GM19328 (cell line): ENCODE measurements around the gene TSHZ2.

Experiments used
- ATAC-seq: cut with Tn5 transposase; IDR thresholded peaks from one replicate; pipeline ENCODE4 v1.9.1; 2021; ENCODE audit warnings: mild to moderate bottlenecking, moderate library complexity; ENCODE audit not compliant: unreplicated experiment

TSHZ2 gene

GRCh38 chr20:53227523-53227922, 255.4 kb downstream of the TSHZ2 start:
- ATAC-seq, result no peak

- ATAC-seq, result no peak
Observed at GRCh38 chr20:53231061-53231460, 258.9 kb downstream of the TSHZ2 start.

GRCh38 chr20:53237461-53237860, 265.3 kb downstream of the TSHZ2 start:
- no peak for ATAC-seq

GRCh38 chr20:53238121-53238660, 266.0 kb downstream of the TSHZ2 start:
- ATAC-seq, result no peak

- no peak for ATAC-seq
Observed at GRCh38 chr20:53243152-53243551, 271.0 kb downstream of the TSHZ2 start.

- no peak for ATAC-seq
Observed at GRCh38 chr20:53244711-53245110, 272.6 kb downstream of the TSHZ2 start.

GRCh38 chr20:53245574-53245973, 273.4 kb downstream of the TSHZ2 start:
- ATAC-seq, result no peak

GRCh38 chr20:53247468-53248103, 275.4 kb downstream of the TSHZ2 start:
- ATAC-seq, result no peak

GRCh38 chr20:53250456-53250855, 278.3 kb downstream of the TSHZ2 start:
- ATAC-seq, result no peak

GRCh38 chr20:53252002-53252401, 279.8 kb downstream of the TSHZ2 start:
- no peak for ATAC-seq

- ATAC-seq, result no peak
Observed at GRCh38 chr20:53253668-53254067, 281.5 kb downstream of the TSHZ2 start.

GRCh38 chr20:53255102-53255710, 283.0 kb downstream of the TSHZ2 start:
- ATAC-seq, result no peak

GRCh38 chr20:53258741-53259140, 286.6 kb downstream of the TSHZ2 start:
- no peak for ATAC-seq

- no peak for ATAC-seq
Observed at GRCh38 chr20:53260168-53260567, 288.0 kb downstream of the TSHZ2 start.

- ATAC-seq, result no peak
Observed at GRCh38 chr20:53260591-53260990, 288.4 kb downstream of the TSHZ2 start.

GRCh38 chr20:53262365-53262764, 290.2 kb downstream of the TSHZ2 start:
- ATAC-seq, result no peak

- ATAC-seq, result no peak
Observed at GRCh38 chr20:53263554-53264438, 291.6 kb downstream of the TSHZ2 start.

GRCh38 chr20:53264604-53265003, 292.4 kb downstream of the TSHZ2 start:
- no peak for ATAC-seq

- ATAC-seq, result no peak
Observed at GRCh38 chr20:53265304-53265875, 293.2 kb downstream of the TSHZ2 start.

- no peak for ATAC-seq
Observed at GRCh38 chr20:53269380-53269779, 297.2 kb downstream of the TSHZ2 start.

- ATAC-seq, result no peak
Observed at GRCh38 chr20:53270792-53271375, 298.7 kb downstream of the TSHZ2 start.
